ENCODE data around the gene HOXD10.

HOXD10 gene

DNA sequence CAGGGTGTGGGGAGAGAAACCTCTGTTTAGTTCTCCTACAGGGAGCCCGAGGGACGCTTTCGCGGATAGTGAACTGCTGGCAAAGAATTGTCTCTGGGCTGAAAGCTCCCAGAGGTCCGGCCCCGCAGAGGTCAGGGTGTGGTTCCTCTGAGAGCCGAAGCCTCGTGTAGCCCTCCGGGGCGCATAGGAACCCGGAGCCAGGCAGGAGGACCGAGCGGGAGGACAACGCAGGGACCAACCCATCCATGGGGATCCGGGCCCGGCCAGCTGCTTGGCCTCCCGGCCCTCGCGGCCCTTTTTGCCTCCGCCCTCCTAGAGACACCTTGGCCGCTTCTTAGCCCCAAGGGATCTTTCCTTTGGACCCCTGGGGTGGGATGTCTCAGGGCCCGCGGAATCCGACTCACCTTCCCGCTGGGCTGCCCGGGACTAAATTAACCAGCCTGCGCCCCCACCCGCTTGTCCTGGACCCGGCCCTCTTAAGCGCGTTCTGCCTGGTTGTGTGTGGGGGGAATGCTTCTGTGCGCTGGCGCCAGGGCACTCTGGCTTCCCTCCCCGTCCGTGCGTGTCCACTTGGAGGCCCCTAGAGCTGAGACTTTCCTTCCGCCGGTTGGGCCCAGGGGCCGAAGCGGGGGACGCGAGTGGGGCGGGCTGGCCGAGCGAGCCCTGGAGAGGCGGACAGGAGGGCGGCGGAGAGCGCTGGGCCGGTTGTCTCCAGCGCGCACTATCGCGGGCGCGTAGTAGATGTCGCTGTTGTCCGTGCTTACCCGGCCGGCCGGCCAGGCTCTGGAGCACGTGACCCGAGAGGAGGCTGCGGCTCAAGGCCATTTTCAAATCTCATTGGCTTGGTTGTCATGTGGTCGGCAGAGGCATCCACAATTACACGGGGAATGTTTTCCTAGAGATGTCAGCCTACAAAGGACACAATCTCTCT, at the start of gene HOXD10:
TSS of gene HOXD10 (plus strand) at position 896 of the 931 bp plus-strand sequence. CDS start 56 bp downstream, outside the sequence.
- DNase-seq, result no peak

DNA sequence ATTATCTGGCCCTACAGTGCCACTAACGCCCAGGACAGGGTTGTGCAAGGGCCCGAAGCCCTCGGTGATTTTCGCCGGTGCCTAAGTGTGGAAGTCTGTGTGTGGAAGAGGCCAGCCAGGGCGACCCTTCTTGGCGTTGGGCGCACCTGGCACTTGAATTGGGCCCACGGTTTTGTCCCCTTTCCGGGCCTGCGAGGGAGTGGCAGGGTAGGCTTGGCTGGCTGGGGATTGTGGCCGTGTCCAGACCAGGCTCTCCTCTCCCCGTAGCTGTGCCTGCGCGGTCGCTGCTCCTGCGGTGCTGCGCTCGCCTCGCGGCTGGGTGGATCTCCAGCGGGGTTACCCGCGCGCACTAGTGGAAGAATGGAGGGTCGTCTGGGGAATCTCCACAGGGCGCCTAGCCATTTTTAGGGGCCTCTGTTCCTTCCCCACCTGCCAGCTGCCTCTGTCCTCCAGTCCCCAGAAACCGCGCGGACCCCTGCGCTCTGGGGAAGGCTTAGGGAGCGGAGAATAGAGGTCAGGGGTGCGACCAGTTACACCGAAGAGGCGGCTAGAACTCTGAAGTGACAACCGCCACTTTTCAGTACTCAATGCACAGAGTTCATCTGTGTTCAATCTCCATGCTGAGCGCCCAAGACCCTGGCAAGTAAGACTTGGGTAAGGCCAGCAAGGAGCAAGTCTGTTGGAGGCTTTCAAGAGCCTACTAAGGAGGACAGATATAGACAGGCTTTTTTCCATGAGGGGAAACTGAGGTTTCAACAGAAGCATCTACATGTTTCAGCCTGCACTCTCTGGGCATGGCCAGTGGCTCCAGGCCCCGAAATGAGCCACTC, 48.8 kb upstream of the HOXD10 start:
- DNase-seq, result no peak

DNA sequence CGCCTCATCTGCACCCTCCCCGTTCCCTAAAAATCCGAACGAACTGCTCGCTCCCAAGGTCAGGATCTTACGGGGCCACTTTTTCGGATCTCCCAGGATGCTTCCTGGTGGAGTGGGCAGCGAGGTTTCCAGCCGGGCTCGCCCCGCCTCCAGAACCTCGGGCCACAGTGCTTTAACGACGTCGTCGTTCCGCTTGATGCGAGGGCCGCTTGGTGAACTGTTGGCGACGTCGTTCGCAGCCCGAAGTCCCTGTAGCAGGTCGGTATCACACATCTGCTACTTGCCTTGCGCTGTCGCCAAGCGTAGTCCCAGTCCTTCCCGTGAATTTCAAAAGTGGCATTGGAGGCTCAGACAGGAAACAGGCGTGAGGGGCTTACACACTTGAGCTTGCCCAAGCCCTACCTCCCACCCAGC, 48.2 kb upstream of the HOXD10 start:
- DNase-seq, result no peak

DNA sequence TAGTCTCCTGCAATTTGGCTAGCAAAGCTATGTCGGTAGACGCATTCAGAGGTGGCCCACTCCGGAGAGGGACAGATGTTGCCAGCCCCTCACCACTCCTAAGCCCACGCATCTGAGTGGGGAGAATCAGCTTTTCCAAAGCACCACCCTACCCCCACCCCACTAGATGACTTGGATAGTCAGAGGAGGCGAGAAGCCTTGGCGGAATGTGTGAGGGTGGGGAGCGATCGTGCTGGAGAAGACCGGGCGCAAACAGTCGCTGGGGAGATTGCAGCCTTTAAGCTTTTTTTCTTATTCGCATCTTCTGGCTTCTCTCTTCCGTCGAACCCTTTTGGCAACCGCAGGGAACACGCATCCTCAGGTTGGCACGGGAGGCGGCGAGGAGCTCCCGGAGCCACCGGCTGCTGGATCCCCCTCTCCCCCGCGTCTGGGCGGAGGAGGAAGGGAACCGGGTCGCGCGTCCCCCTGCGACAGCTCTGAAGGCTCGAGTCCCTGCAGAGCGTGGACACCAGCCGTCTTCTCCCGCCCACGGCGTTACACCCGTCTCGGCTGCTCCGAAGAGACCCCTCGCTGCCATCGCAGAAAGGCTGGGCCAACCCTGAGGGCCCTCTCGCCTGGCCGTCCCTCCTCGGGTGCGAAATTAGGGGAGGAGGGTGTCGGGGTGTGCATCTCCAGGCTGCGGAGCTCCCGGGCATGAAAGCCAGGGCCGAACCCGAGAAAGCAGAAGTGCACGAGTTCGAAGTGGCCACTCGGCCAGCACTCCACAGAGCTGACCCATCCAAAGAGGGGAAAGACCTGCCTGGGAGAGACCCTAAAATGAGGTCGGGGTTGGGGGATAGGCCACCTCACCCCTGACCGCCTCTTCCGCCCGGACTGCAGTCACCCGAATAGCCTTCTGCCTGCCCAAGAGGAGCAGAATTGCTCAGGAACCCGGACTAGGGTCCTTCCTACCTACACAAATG, 45.0 kb upstream of the HOXD10 start:
- DNase-seq, result no peak

GRCh38 chr2:176072292-176072669, 44.3 kb upstream of the HOXD10 start:
- DNase-seq, result no peak

DNA sequence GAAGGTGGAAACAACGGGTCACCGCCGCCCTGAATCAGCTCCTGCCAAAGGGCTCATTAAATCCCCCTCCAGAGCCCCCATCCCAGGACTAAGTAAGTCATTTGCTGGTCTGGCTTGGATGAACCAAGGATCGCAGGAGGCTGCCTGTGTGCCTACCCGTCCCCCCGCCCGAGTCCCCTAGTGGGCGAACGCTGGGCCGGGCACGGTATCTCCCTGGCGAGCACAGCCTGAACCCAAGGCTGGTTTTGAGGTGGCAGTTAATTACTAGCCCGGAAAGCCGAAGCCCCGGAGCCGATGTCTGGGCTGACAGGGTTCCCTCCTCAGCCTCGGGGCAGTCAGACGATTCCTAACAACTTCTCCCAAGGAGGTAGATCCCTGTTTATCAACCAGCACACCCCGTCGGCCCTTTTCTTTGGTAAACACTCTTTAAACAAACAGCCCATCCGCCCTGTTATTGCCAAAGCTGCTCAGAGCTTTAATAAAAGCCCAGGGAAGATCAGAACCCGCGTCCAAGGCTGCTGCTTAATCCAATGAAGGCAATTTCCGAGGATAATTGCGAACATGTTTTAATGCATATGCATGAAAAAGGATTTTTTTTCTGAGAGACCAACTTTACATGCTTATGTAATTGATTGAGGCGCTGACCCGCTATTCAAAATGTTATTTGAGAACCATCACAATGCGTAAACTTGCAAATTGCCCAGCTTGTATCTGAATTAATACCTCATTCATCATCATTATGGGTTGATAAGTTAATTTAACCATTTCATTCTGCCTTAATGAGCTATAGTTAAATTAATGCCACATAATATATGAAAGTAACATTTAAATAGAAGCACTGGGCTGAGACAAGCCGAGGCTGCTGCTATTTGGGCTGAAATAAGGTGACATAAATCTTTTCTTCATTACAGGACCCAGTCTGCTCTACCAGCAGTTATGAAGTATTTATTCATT, 43.4 kb upstream of the HOXD10 start:
- DNase-seq, result no peak

GRCh38 chr2:176074919-176075425, 41.6 kb upstream of the HOXD10 start:
- no peak for DNase-seq

DNA sequence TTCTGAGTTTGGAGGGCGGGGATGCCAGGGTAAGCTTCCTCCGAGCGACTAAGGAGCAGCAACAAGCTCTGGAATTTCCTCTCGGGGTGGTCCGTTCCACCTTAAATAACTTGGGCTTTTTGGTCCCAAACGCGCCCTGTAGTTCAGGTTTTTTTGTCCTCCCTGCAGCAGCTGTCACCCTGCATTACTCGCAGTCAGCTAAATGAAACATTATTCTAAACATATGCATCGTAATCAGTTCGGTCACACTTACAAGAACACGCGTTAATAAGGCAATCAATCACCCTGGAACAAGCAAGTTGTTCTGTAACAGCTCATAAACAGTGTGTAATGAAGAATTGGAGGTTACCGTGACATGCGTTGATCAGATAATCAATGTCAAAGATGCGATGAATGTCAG, 41.1 kb upstream of the HOXD10 start:
- DNase-seq, result no peak

DNA sequence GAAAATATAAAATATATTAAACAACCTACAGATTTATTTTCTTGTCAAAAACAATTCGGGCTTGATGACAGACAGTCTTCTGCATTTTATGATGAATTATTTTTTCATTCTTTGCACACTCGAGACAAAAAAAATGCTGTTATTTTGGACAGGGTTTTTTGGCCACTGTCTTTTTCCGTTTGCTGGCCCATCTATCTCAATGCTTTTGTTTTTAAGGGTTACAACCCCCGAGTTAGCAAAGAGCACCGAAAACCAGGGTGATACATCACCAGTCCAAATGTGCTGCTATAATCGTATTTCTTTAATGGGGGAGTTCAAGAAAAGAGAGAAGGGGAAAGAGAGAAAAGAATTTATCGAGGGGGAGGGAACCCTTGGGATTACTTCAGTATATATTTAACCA, 40.5 kb upstream of the HOXD10 start:
- no peak for DNase-seq

DNA sequence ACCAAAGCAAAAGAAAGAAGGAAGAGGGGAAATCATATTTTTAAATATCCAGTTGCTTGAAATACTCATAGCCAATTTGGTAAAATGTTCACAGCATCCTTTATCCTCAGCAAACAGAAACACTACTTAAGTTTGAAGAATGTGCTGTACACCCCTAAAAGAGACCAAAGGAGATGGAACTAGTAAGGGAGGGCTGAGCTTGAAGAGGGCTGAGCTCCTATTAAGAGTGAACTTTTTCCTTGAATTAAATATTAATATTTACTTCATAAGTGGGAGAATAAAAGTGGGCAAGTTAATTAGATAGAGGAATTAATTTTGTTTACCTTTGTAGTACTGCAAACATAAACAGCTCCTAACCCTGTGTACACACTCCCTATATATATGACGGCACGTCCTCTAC, 39.8 kb upstream of the HOXD10 start:
- no peak for DNase-seq

DNA sequence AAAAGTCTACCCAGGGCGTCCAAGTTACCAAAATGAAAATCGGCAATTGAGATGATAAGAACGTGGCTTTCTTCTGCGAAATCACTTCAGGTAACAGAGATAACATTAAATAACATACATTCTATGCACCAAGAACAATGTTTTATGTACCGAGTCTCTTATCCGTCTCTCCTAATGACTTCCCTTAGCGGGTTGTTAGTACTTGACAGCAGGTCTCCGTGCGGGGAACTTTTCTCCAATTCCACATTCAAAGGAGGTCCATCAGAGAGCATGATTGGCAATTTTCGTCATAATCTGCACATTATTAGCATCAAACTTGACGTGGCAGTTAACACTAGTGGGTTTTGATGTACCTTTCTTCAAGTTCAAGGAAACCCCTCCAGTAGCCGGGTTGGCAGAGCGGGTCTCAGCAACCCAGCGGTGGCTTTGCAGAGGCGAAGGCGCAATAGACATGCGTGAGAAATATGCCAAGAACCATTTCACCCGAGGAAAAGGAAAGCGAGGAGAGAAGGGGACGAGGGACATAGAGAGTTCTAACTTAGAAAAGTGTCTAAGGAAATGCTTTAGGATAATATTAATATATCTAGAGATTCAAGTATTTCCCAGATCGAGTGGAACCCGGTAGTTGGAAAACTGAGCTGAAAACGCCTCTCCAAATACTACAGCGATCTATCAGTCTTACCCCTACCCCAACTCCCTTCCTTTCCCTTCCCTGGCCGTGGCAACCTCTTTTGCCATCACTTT, 37.9 kb upstream of the HOXD10 start:
- no peak for DNase-seq

- no peak for DNase-seq
Measured at GRCh38 chr2:176079285-176079830, 37.2 kb upstream of the HOXD10 start.

- no peak for DNase-seq
Measured at GRCh38 chr2:176079831-176080539, 36.6 kb upstream of the HOXD10 start.

GRCh38 chr2:176080540-176081375, 35.8 kb upstream of the HOXD10 start:
- no peak for DNase-seq

DNA sequence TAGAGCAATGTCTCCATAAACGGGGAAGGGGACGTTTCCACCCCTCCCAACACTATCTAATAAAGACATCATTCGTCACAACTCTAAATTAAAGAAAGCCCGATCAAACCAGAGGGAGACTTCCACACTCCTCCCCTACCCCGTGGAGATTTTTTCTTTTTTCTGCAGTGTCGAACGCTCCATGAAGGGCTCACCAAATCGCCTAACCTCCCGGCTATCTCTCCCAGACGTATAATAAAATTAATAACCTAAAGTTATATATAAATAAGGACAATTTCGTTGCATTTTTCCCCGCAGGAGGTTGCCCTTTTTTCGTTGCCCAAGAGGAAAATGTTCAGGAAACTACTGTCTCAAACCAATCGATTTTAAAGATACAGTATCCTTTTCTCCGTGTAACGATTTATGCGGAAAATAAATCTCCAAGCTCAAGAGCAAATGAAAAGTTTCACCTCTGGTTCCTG, 35.2 kb upstream of the HOXD10 start:
- DNase-seq, result no peak

- DNase-seq, result no peak
Measured at GRCh38 chr2:176081837-176082524, 34.6 kb upstream of the HOXD10 start.

DNA sequence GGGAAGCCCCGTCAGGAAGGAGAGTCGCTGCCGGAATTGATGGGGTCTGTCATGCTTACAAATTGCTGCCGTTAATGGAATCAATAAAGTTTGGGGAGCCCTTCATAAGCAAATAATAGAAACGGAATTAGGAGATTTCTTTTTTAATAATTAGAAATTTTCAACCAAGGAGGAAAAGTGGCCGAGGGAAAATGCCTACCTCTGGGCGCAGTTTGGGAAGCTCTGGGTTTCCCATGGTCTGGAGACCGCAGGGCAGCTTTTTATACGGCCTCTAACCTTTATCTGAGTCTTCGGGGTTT, 34.1 kb upstream of the HOXD10 start:
- DNase-seq, result no peak
